ENCODE data around the gene TMEM163. TPM values are rescaled to one million over a fixed set of nuclear protein-coding genes. Genes with fewer than 3 reads are reported as not detected.
A peak's percentile ranks its signal among the peaks of the same experiment; 100 is the strongest.

TMEM163 gene
- total and polyA plus RNA-seq, 2 donors from 2014 or later: 2.6 to 5.9 TPM

- DNase-seq (no peak), FAIRE-seq (no peak)
- Histone ChIP-seq H3K9ac (ENCODE audit: low read length in 3 of 3) (no peak overlapping the region), H3K9me3 (ENCODE audit: control insufficient read depth in 2 of 3, insufficient read depth in 1 of 3, low read length in 3 of 3) (no peaks in the 10 kb centered on the region), H3K4me3 (ENCODE audit: low read length in 3 of 3) (no peak overlapping the region), H3K27me3 (ENCODE audit: control insufficient read depth, insufficient read depth, low read length) (peaks cover 15% of the 10 kb centered on the region), H3K4me1 (ENCODE audit: control insufficient read depth in 2 of 3, insufficient read depth in 2 of 3, low read depth in 1 of 3, low read length in 3 of 3) (peaks cover 0 to 6% (median 0%) of the 10 kb centered on the region in 3 donors), H3K27ac (ENCODE audit: low read depth in 2 of 2, low read length in 2 of 2) (no peak overlapping the region), H3K36me3 (ENCODE audit: control insufficient read depth in 2 of 3, insufficient read depth in 3 of 3, low read length in 3 of 3) (no peaks in the 10 kb centered on the region)
- TF ChIP-seq CTCF (IDR thresholded peaks at IDR 0.05; ENCODE audit: borderline replicate concordance, extremely low read depth, insufficient read depth): no peak
- intact Hi-C loops (cut with DNase I): no loop called here
Observed at GRCh38 chr2:134722728-134723127, 3.9 kb upstream of the TMEM163 start.

GRCh38 chr2:134721596-134721995, 2.8 kb upstream of the TMEM163 start:
- no peak for DNase-seq
- FAIRE-seq: no peak
- Histone ChIP-seq H3K36me3 (ENCODE audit: control insufficient read depth in 2 of 3, insufficient read depth in 3 of 3, low read length in 3 of 3) (no peaks in the 10 kb centered on the region), H3K4me1 (ENCODE audit: control insufficient read depth in 2 of 3, insufficient read depth in 2 of 3, low read depth in 1 of 3, low read length in 3 of 3) (peaks cover 0 to 8% (median 0%) of the 10 kb centered on the region in 3 donors), H3K9ac (ENCODE audit: low read length in 3 of 3) (no peak overlapping the region), H3K27me3 (ENCODE audit: control insufficient read depth, insufficient read depth, low read length) (peaks cover 25% of the 10 kb centered on the region), H3K9me3 (ENCODE audit: control insufficient read depth in 2 of 3, insufficient read depth in 1 of 3, low read length in 3 of 3) (no peaks in the 10 kb centered on the region), H3K27ac (ENCODE audit: low read depth in 2 of 2, low read length in 2 of 2) (no peak overlapping the region), H3K4me3 (ENCODE audit: low read length in 3 of 3) (no peak overlapping the region)
- TF ChIP-seq CTCF (IDR thresholded peaks at IDR 0.05; ENCODE audit: borderline replicate concordance, extremely low read depth, insufficient read depth): no peak
- intact Hi-C loops (cut with DNase I): no loop called here

- no peak overlapping the region for H3K9ac ChIP-seq (ENCODE audit: low read length in 3 of 3)
- peaks cover 0 to 8% (median 0%) of the 10 kb centered on the region in 3 donors for H3K4me1 ChIP-seq (ENCODE audit: control insufficient read depth in 2 of 3, insufficient read depth in 2 of 3, low read depth in 1 of 3, low read length in 3 of 3)
- H3K27me3 ChIP-seq (ENCODE audit: control insufficient read depth, insufficient read depth, low read length): peaks cover 35% of the 10 kb centered on the region
- FAIRE-seq: no peak
- TF ChIP-seq CTCF (IDR thresholded peaks at IDR 0.05; ENCODE audit: borderline replicate concordance, extremely low read depth, insufficient read depth): no peak
- H3K36me3 ChIP-seq (ENCODE audit: control insufficient read depth in 2 of 3, insufficient read depth in 3 of 3, low read length in 3 of 3): no peaks in the 10 kb centered on the region
- intact Hi-C loops (cut with DNase I): no loop called here
- no peak overlapping the region for H3K27ac ChIP-seq (ENCODE audit: low read depth in 2 of 2, low read length in 2 of 2)
- H3K4me3 ChIP-seq (ENCODE audit: low read length in 3 of 3): peak overlapping the region in 2 of 3 donors; percentile 8 to 35
- no peaks in the 10 kb centered on the region for H3K9me3 ChIP-seq (ENCODE audit: control insufficient read depth in 2 of 3, insufficient read depth in 1 of 3, low read length in 3 of 3)
- DNase-seq: peak; percentile 50 to 80 (median 52)
Observed at GRCh38 chr2:134718023-134718816, 580 bp downstream of the TMEM163 start.
